ENCODE results near the gene PRIMA1. TPM values are rescaled to one million over a fixed set of nuclear protein-coding genes. Genes with fewer than 3 reads are reported as not detected.

Gene PRIMA1
- total RNA-seq, 4 donors from 2014 or later: 21.1 to 46.8 (median 35.3) TPM

GRCh38 chr14:93716746-93717667 is 71.3 kb downstream of the PRIMA1 start:
- TF ChIP-seq POLR2A (IDR thresholded peaks at IDR 0.05): no peak
- TF ChIP-seq EP300 (IDR thresholded peaks at IDR 0.05): no peak
- TF ChIP-seq CTCF (IDR thresholded peaks at IDR 0.05): no peak
- H3K27me3 ChIP-seq: no peaks in the 10 kb centered on the region
- peaks cover 0 to 19% (median 0%) of the 10 kb centered on the region in 3 donors for H3K36me3 ChIP-seq
- no peaks in the 10 kb centered on the region for H3K9me3 ChIP-seq
- no peak for DNase-seq (ENCODE audit: low spot score in 2 of 2)
- peaks cover 0 to 26% (median 7%) of the 10 kb centered on the region in 4 donors for H3K4me1 ChIP-seq
- H3K27ac ChIP-seq: peak overlapping the region in 3 of 4 donors; percentile 36 to 60 (median 55)
- 66 to 80% methylated on average over 13 to 14 of the region's 14 CpGs for WGBS, 2 donors
- H3K4me3 ChIP-seq: no peak overlapping the region

GRCh38 chr14:93716002-93716745 is 72.1 kb downstream of the PRIMA1 start:
- Histone ChIP-seq H3K4me1 (peaks cover 0 to 29% (median 7%) of the 10 kb centered on the region in 4 donors), H3K4me3 (no peak overlapping the region), H3K9me3 (no peaks in the 10 kb centered on the region), H3K36me3 (peaks cover 0 to 14% (median 0%) of the 10 kb centered on the region in 3 donors), H3K27me3 (no peaks in the 10 kb centered on the region), H3K27ac (peak overlapping the region in 2 of 4 donors; percentile 55 to 60)
- no peak for TF ChIP-seq CTCF (IDR thresholded peaks at IDR 0.05)
- 85 to 86% methylated on average over 8 of the region's 8 CpGs for WGBS, 2 donors
- DNase-seq (ENCODE audit: low spot score in 2 of 2): no peak

GRCh38 chr14:93715279-93715927 is 72.9 kb downstream of the PRIMA1 start:
- Histone ChIP-seq H3K4me3 (no peak overlapping the region), H3K36me3 (peaks cover 0 to 7% (median 0%) of the 10 kb centered on the region in 3 donors), H3K4me1 (peaks cover 0 to 29% (median 7%) of the 10 kb centered on the region in 4 donors), H3K27me3 (no peaks in the 10 kb centered on the region), H3K27ac (peak overlapping the region in 3 of 4 donors; percentile 7 to 60 (median 55)), H3K9me3 (no peaks in the 10 kb centered on the region)
- DNase-seq (ENCODE audit: low spot score in 2 of 2): no peak
- WGBS, 2 donors: 50 to 56% methylated on average over 13 of the region's 13 CpGs
- TF ChIP-seq EP300 (IDR thresholded peaks at IDR 0.05) (no peak), CTCF (IDR thresholded peaks at IDR 0.05) (no peak), POLR2A (IDR thresholded peaks at IDR 0.05) (no peak)

- Histone ChIP-seq H3K36me3 (no peaks in the 10 kb centered on the region), H3K9me3 (no peaks in the 10 kb centered on the region), H3K4me3 (no peak overlapping the region), H3K27ac (peak overlapping the region in 2 of 4 donors; percentile 55 to 60), H3K27me3 (no peaks in the 10 kb centered on the region), H3K4me1 (peaks cover 0 to 29% (median 7%) of the 10 kb centered on the region in 4 donors)
- no peak for DNase-seq (ENCODE audit: low spot score in 2 of 2)
- WGBS, 2 donors: 57 to 65% methylated on average over 7 of the region's 7 CpGs
- TF ChIP-seq POLR2A (IDR thresholded peaks at IDR 0.05) (no peak), CTCF (IDR thresholded peaks at IDR 0.05) (no peak), EP300 (IDR thresholded peaks at IDR 0.05) (no peak)
These were observed 73.7 kb downstream of the PRIMA1 start for GRCh38 chr14:93714605-93715004.

All from tibial nerve (tissue), 4 donors.